HG03432 (cell line): ENCODE results near the gene CDK14.

Experiments
- ATAC-seq: cut with Tn5 transposase; IDR thresholded peaks from one replicate; pipeline ENCODE4 v1.9.1; 2021; ENCODE audit warnings: mild to moderate bottlenecking, moderate library complexity; ENCODE audit not compliant: unreplicated experiment

CDK14 gene

DNA sequence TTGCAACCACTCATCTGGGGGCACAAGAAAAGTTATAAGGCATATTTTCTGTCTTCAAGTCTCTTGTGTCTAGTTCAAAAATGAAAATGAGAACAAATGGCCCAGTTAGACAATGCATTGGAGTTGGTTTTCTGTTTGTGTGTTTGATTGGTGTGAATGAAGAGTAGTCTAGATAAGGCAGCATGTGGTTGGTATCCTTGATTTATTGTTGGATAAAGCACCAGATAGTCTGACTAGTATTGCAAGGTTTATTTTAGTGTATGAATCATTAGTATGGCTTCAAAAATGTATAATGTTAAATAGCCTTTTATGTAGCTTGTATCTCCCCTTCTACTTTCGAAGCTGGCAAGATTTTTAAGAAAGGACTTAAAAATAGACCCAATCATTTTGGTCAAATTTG is 237.3 kb downstream of the CDK14 start:
- no peak for ATAC-seq

DNA sequence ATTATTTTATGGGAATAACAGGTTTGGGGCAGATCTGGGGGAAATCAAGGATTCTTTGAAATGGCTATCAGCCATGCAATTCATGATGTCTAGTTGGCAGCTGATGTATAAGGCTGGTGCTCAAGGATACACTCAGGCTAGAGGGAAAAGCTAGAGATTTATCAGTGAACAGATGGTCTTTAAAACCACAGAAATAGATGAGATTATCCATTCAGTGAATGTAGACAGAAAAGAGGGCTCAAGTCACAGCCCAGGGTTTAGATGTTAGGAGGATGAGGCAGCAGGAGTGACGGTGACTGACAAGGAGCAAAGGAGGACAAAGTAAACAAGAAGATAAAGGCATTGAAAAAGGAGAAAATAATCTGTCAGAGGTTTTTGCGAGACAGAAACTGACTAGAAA is 238.7 kb downstream of the CDK14 start:
- no peak for ATAC-seq

DNA sequence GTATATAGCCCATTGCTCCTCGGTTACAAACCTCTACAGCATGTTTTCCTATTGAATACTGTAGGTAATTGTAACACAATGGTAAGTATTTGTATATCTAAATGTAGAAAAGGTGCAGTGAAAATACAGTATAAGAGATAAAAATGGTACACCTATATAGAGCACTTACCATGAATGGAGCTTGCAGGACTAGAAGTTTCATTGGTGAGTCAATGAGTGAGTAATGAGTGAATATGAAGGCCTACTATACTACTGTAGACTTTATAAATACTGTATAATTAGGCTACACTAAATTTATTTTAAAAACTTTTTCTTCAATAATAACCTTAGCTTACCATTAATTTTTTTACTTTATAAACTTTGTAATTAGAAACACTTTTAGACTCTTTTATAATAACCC is 239.7 kb downstream of the CDK14 start:
- no peak for ATAC-seq

DNA sequence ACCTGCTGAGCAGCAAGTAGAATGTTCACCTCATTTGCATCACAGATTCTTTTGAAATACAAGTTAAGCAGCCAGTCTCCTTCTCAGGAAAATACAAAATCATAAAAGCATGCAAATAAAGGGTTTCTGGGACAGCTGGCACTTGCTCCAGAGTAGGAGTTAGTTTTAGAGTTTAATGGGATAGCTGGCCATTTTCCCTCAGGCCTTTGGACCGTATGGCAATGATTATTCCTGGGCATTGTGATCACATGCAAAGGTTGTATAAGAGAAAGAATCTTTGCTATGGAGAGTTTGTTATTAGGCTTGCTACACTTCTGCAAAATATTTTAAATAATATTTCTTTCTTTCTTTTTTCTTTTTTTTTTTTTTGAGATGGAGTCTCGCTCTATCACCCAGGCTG is 240.8 kb downstream of the CDK14 start:
- ATAC-seq = no peak

DNA sequence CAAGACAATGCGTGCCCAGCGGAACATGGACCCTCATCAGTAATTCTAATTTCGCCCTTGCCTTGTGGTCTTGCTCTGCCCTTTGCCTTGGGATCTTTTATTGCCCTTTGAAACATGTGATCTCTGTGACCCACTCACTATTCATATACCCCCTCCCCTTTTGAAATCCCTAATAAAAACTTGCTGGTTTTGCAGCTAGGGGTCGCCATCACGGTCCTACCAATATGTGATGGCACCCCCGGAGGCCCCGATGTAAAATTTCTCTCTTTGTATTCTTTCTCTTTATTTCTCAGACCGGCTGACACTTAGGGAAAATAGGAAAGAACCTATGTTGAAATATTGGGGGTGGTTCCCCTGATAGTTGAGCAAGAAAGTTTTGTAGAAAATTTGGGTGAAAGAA is 242.7 kb downstream of the CDK14 start:
- ATAC-seq = no peak

DNA sequence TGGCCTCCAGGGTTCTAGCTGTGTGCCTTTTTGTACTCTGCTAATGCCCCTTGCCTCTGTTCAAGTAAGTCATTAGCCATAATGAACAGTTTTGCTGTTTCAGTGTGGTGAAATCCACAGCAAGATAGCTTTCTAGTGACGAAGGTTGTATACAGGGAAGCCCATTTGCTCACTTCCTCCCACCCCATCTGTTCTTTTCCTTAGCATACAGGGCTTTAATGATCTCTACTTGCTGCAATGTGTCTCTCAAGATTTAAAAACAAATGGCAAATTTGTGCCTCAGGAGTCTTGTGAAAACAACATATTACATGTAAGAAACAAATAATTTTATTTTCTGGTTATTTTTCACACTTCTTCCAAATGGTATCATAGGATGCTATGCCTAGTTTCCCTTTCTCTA is 243.2 kb downstream of the CDK14 start:
- no peak for ATAC-seq

DNA sequence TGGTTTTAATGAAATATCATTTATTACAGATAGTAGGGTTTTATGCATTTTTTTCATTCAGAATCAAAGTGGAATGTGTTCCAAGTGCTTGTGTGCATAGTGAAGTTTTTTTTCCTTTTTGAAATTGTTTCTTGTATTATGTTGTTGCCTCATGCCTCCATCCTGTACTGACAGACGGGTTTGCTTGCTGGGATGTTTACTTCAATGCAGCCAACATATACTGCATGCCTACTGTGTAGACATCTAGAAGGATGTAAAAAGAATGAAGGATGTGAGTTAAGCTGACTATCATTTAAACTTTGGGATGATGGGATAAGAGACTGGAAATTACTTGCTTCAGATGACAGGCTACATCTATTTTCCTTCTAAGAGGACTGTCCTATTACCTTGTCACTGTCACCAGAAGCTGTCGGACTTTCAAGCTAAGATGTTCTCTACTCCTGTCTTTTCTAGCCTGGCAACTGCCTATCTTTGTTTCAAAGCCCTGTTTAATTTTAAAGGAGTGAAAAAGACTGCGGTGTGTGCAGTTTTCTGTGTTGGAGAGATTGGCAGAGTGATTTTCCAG is 243.7 kb downstream of the CDK14 start:
- no peak for ATAC-seq

DNA sequence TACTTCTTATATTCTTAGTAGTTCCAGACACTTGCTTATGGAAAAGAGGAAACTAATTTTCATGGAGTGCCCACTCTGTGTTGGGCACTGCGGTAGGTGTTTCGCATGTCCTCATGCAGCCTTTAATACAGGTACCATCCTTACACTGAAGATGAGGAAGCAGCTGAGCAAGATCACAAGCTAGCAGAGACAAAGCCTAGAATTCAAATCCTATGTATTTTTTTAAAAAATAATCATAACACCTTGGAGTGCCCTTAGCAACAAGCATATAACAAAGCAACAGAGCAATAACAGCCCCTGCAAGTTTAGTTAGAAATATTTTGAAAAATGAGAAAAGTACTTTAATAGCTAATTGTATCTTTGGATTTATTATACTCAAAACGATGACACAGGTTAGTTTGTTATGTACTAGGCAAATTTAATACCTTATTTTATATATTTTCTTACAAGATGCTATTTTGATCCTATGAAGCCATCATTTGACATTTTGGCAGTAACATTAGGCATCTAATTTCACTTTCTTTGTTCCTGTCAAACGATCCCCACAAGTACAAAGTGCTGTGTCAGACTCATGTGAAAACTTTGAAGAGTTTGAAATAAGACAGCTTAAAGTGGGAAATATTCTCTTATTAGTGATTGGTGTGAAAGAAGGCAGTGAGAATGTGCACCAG is 245.8 kb downstream of the CDK14 start:
- ATAC-seq = peak; percentile 36

DNA sequence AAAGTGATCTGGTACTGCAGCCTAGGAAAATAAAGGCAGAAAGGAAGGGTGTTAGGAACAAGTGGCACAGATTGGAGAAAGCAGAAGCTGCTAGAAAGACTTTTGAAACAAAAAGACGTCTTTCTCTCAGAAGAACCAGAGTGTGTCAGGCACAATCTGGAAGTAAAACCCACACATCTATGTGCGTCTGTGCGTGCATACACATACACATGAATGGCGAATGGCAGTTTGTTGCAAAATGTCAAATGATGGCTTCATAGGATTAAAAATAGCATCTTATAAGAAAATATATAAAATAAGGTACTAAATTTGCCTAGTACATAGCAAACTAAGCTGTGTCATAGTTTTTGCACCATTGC is 246.3 kb downstream of the CDK14 start:
- peak; percentile 58 for ATAC-seq

DNA sequence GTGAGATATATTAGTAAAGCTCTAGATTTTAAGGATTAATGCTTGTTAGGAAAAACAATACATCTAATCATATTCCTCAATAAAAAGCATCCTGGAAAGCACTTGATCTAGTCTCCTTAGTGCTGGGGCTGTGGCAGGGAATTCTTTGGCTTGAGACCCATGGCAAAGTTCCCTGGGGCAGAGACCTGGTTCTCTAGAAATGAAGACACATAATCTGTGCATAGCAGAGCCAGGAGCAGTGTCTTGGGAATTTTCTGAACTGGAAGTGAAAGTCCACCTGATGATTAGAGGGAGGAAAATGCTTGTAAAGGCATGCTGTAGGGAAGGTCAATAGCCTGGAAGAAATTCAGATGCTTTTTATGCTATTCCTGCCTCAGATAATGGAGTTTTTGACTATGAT is 247.4 kb downstream of the CDK14 start:
- ATAC-seq = no peak

DNA sequence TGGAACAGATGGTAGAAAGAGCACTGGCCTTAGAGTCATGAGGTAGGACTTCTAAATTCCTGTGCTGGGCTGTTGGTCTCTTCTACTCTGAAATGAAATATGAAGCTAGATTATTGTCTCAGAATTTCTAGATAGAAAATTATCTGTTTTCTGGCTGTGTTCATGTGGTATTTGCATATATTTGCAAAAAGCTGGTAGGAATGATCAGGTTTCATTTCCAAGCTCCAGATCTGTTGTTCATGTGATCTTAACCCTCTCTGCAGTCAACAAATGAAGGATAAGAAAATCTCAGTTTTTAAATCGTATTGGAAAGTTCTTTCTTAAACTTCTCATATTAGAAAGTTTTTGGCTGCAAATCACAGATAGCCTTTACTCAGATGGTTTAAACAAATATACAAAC is 248.3 kb downstream of the CDK14 start:
- no peak for ATAC-seq

DNA sequence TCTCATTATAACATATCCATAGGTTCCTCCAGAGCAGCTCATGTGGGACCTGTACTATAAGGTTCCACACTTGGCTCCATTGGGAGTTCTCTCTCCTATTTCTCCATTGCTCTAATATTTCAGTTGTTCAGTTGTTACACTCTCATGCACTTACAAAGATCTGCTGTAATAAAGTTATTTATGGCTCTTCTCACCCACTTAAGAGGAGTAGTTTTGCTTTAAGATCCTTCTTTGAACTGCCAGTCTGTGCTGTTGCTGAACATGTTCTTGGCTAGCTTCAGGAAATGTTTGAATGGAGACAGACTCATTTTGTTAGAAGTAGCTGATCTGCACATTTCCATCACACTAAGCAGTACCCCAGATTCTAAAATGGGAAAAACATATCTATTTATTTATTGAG is 250.1 kb downstream of the CDK14 start:
- no peak for ATAC-seq

DNA sequence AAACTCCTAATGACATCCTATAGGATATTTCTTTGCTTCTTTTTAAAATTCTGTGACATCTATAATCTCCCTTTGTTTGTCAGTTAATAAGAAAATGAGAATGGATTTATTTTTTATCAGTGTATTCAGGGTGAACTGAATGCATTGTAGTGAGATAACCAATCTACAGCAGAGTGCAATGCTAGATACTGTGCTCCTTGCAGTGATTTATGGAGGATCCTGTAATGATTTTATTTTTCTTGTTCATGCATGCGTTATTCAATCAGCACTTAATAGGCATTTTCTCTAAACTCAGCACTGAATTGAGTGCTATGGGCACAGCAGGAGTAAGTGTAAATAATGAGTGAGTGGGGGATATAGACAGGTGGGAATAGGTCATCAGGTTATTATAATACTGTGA is 253.9 kb downstream of the CDK14 start:
- ATAC-seq = no peak

DNA sequence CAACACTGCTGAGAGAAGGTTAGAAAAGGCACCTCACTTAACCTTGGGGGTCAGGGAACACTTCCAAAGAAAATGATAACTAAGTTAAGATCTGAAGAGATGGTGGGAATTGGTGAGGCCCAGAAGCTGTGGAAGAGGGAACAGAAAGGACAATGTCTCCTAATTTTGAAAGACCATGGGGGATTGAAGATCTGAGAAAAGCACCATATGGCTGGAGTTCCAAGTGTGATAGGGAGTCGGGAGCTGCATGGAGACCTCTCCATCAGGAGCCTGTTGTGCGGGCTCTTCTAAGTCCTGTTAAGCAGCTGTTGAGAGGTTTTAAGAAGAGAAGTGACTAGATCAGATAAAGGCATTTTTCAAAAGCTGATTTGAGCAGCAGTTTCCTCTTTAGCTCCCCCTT is 254.3 kb downstream of the CDK14 start:
- no peak for ATAC-seq

DNA sequence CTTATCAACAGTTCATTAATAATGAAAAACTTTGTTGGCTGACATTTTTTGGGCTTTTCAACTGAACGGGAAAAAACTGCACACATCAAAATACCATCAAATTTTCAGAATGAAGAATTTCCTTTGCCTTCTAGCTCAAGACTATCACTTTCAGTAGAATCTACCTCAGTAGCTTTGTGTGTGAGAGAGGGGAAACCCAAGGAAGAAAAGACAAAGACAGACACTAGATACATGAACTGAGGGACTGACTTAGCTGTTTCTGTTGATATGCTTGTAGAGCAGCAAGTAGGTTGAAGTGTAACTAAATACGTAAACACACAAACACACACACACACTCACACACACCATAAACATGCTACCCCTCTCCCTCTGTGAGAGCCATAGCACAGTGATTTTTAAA is 257.1 kb downstream of the CDK14 start:
- peak; percentile 70 for ATAC-seq

DNA sequence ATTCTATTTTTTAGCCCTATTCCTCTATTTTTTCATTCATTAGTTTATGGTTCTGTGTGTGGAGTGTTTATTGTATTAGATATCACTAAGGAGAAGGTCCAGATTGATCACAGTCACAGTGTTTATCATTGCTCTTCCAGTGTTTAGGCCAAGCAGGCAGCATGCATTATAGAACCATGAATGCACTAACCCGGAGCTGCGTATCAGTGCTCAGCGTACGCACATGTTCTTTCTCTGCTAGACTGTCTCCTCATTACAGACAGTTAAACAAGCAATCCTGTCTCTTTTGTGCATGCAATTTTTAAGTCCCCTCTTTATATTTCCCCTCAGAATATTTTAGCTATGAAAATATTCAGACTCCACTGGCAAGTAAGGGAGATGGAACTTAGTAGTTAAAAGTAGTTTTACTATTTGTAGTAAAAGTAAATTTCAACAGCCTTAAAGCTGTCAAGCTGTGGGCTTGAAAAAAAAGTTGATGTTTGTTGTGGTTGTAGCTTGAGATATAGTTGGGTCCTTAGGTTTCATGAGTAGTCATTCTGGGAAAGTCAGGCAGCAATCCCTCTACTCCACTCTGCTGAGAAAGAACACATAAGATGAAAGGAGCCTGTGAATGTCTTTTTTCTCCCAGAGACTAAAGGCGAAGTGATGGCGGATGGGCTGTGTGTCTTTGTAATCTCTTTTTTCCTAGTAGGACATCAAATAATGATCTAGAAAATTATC is 260.4 kb downstream of the CDK14 start:
- ATAC-seq = peak; percentile 61

DNA sequence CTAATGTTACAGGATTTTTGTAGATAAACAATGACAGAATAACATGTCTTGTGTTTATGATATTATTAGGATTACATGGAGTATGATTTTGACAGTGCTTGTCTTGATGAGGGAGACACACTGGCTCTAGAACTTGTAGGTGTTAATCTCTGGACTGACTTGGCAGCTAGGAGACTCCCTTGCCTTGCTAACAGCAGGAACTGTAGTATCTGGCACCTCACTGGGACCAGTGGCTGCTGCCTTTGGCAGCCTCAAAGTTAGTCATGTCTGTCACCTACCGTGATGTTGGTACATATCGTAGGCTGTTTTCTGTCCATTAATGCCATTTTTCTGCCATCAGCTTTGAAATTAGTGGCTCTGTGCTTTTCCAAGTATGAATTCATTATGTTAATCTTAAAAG is 261.5 kb downstream of the CDK14 start:
- ATAC-seq = no peak

DNA sequence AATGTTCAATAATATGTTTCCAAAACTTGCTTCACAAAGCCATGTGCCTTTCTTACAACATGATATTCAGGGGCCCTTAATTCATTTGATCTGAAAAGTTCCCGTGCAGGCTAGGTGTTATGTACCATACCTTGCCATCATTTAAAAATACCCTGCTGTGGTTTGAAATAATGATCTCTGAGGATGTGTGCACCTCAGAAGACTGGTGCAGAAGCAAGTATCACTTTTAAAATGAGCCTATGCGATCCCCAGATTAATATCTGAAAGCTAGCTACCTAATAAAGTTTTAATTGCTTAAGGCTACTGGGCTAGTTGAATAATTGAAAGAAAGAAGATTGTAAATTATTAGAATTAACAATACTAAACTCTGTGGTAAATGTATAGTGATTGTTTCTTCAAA is 262.4 kb downstream of the CDK14 start:
- peak; percentile 70 for ATAC-seq

DNA sequence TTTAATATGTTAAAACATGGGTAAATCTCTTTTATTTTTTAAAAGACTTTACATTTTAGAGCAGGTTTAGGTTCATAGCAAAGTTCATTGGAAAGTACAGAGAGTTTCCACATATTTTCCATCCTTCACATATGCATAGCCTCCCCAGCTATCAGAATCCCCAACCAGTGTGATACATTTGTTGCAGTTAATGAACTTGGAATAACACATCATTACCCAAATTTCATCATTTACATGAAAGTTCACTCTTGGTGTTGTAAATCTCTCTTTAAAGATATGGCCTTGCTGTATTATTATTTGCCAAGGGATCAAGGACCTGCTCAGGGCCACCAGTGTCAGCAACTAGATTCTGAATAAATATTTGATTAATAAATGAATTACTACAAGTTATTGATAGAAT is 263.4 kb downstream of the CDK14 start:
- no peak for ATAC-seq

DNA sequence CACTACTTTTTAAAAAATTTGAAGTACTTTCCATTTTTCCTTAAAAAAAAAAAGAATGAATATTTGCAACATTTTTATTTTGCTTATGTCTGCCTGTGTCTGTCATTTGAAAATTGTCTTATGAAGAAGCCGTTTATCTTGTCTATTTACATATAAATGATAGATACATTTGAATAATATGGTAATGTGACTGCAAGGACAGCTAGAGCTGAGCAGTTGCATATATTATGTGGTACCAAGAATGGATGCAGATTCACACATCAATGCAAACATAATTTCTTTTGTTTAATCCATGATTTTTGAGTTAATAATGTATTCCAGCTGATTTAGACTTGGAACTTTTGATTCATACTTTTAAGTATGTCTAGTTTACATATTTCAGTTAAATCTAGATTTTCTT is 268.0 kb downstream of the CDK14 start:
- ATAC-seq = no peak

DNA sequence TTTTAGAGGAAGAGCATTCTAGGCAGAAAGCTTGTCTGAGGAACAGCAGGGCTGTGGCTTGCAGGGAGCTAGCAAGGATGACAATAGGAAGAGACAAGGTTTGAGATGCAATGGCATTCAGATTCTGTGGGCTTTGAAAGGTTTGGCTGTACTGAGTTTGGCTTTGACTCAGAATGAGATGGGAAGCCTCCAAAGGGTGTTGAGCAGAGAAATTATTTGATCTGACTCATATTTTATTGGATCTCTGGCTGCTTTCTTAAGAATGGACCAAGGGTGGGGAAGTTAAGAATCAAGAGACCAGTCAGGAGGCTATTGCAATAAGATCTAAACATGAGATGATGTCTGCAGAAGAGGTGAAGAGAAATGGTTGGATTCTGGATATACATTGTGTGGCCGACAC is 273.2 kb downstream of the CDK14 start:
- no peak for ATAC-seq

DNA sequence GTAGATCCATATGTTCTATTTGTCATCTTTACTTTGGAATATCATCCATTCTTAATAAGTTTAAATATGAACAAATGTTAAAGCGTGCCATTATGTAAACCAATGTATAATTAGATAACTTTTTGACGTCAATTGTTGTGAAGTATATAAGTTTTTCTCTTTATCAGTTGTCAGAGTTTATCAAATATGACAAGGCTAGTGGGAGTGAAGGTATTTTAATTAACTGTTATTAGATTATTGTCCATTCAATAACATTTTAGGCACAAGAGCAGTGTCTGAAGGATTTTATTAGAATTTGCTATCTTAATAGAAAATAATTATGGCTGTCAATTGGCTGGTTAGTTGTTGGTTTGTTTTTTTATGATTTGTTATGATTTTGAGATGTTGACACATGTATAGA is 280.6 kb downstream of the CDK14 start:
- no peak for ATAC-seq

DNA sequence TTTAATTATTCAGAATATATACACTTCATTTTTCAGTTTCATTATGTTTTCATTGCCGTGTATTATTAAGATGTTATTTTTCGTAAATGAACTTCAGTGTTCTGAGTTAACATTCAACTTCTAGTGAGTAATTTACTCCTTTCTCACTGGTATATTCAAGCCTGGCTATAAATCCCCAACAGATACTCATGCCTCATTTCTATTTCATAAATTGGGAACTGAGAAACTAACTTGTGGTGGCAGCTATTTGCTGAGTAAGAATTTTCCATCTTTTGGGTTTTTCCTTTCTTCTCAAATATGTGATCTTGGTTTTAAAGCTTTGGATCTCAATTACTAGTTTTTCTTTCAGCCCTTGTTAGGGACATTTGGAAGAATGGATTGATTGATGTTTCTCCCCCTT is 281.1 kb downstream of the CDK14 start:
- ATAC-seq = peak; percentile 65
